ENCODE data around the gene HOXC12. TPM values are rescaled to one million over a fixed set of nuclear protein-coding genes. Genes with fewer than 3 reads are reported as not detected.

HOXC12 gene
- total RNA-seq (2022) = not detected in 2 replicates
- Bru-seq, nascent RNA = not detected
- not detected for BruChase-seq, experiment 1, labeled RNA remaining after a 6-hour chase
- BruChase-seq, experiment 2, labeled RNA remaining after a 2-hour chase = not detected
- long read RNA-seq = 0 reads

- Mint-ChIP-seq H3K4me3 (ENCODE audit: low read depth, unreplicated experiment) (no peak within 1 kb of the TSS), H3K4me1 (ENCODE audit: low read depth, unreplicated experiment) (peaks cover 9% of the 10 kb centered on the region), H3K27me3 (ENCODE audit: unreplicated experiment) (peaks cover 100% of the 10 kb centered on the region), H3K9me3 (ENCODE audit: low read depth, unreplicated experiment) (no peaks in the 10 kb centered on the region), H3K27ac (ENCODE audit: unreplicated experiment) (no peak within 1 kb of the TSS), H3K36me3 (ENCODE audit: insufficient read depth, unreplicated experiment) (no peaks in the 10 kb centered on the region)
- intact Hi-C loops (cut with micrococcal nuclease; ENCODE audit: unreplicated experiment) = no loop called here
- TF ChIP-seq, protein P1, sequence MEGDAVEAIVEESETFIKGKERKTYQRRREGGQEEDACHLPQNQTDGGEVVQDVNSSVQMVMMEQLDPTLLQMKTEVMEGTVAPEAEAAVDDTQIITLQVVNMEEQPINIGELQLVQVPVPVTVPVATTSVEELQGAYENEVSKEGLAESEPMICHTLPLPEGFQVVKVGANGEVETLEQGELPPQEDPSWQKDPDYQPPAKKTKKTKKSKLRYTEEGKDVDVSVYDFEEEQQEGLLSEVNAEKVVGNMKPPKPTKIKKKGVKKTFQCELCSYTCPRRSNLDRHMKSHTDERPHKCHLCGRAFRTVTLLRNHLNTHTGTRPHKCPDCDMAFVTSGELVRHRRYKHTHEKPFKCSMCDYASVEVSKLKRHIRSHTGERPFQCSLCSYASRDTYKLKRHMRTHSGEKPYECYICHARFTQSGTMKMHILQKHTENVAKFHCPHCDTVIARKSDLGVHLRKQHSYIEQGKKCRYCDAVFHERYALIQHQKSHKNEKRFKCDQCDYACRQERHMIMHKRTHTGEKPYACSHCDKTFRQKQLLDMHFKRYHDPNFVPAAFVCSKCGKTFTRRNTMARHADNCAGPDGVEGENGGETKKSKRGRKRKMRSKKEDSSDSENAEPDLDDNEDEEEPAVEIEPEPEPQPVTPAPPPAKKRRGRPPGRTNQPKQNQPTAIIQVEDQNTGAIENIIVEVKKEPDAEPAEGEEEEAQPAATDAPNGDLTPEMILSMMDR (IDR thresholded peaks at IDR 0.05; ENCODE audit: unreplicated experiment) = no peak
- no TSS peak for BruUV-seq (replicated peaks)
- no peak for DNase-seq
- CTCF ChIA-PET = interaction anchor here (0.7 kb wide), 2 partner anchors 18 to 54 kb away, joined by 3 read pairs; partner anchors contain the start of gene HOXC8
These were observed at the start of gene HOXC12 for GRCh38 chr12:53954694-53955035. Gene HOXC12, plus strand, starts transcription at chr12:53954903. Its CDS starts 27 bp downstream, at chr12:53954930.

GRCh38 chr12:53907103-53907502 is 47.6 kb upstream of the HOXC12 start:
- Mint-ChIP-seq H3K4me1 (ENCODE audit: low read depth, unreplicated experiment) (no peaks in the 10 kb centered on the region), H3K27me3 (ENCODE audit: unreplicated experiment) (peaks cover 22% of the 10 kb centered on the region), H3K27ac (ENCODE audit: unreplicated experiment) (no peak overlapping the region), H3K4me3 (ENCODE audit: low read depth, unreplicated experiment) (no peak overlapping the region), H3K36me3 (ENCODE audit: insufficient read depth, unreplicated experiment) (no peaks in the 10 kb centered on the region), H3K9me3 (ENCODE audit: low read depth, unreplicated experiment) (no peaks in the 10 kb centered on the region)
- CTCF ChIA-PET = no interaction called here
- intact Hi-C loops (cut with micrococcal nuclease; ENCODE audit: unreplicated experiment) = no loop called here
- DNase-seq = no peak
- BruUV-seq (replicated peaks) = no TSS peak
- TF ChIP-seq, protein P1 (IDR thresholded peaks at IDR 0.05; ENCODE audit: unreplicated experiment) = no peak

GRCh38 chr12:53916788-53917655 is 37.7 kb upstream of the HOXC12 start:
- H3K4me1 Mint-ChIP-seq (ENCODE audit: low read depth, unreplicated experiment) = no peaks in the 10 kb centered on the region
- intact Hi-C loops (cut with micrococcal nuclease; ENCODE audit: unreplicated experiment) = no loop called here

GRCh38 chr12:53924521-53925405 is 29.9 kb upstream of the HOXC12 start:
- intact Hi-C loops (cut with micrococcal nuclease; ENCODE audit: unreplicated experiment) = no loop called here
- Mint-ChIP-seq H3K36me3 (ENCODE audit: insufficient read depth, unreplicated experiment) (no peaks in the 10 kb centered on the region), H3K27ac (ENCODE audit: unreplicated experiment) (no peak overlapping the region), H3K27me3 (ENCODE audit: unreplicated experiment) (peaks cover 63% of the 10 kb centered on the region), H3K4me1 (ENCODE audit: low read depth, unreplicated experiment) (peaks cover 9% of the 10 kb centered on the region), H3K4me3 (ENCODE audit: low read depth, unreplicated experiment) (no peak overlapping the region), H3K9me3 (ENCODE audit: low read depth, unreplicated experiment) (no peaks in the 10 kb centered on the region)
- BruUV-seq (replicated peaks) = no TSS peak
- TF ChIP-seq, protein P1 (IDR thresholded peaks at IDR 0.05; ENCODE audit: unreplicated experiment) = no peak
- CTCF ChIA-PET = no interaction called here
- no peak for DNase-seq

More at GRCh38 chr12:53916788-53917655, 37.7 kb upstream of the HOXC12 start:
- CTCF ChIA-PET = no interaction called here
- TF ChIP-seq, protein P1 (IDR thresholded peaks at IDR 0.05; ENCODE audit: unreplicated experiment) = no peak
- Mint-ChIP-seq H3K27me3 (ENCODE audit: unreplicated experiment) (peaks cover 3% of the 10 kb centered on the region), H3K27ac (ENCODE audit: unreplicated experiment) (no peak overlapping the region), H3K9me3 (ENCODE audit: low read depth, unreplicated experiment) (no peaks in the 10 kb centered on the region), H3K4me3 (ENCODE audit: low read depth, unreplicated experiment) (no peak overlapping the region), H3K36me3 (ENCODE audit: insufficient read depth, unreplicated experiment) (no peaks in the 10 kb centered on the region)
- no peak for DNase-seq
- BruUV-seq (replicated peaks) = no TSS peak
